Measurements from ENCODE around the gene NDUFB10.

DNA sequence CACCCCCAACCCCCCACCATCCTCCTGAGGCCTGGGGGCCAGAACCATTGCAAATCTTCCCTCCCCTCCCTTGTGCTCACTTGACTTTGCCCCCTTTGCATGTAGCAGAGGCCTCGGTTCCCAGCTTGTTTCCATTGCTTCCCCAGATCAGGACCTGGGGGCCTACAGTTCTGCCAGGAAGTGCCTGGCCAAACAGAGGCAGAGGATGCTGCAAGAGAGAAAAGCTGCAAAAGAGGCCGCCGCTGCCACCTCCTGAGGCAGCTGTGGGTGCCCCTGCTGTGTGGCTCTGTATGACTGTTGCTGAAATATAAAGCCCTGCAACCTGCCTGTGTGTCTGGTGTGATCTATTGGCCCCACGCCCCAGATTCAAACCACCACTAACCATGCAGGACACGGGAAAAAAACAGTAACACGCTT, 2.3 kb downstream of the NDUFB10 start:
- TF ChIP-seq POLR2A (IDR thresholded peaks at IDR 0.05) = no peak
- TF ChIP-seq, protein P1, sequence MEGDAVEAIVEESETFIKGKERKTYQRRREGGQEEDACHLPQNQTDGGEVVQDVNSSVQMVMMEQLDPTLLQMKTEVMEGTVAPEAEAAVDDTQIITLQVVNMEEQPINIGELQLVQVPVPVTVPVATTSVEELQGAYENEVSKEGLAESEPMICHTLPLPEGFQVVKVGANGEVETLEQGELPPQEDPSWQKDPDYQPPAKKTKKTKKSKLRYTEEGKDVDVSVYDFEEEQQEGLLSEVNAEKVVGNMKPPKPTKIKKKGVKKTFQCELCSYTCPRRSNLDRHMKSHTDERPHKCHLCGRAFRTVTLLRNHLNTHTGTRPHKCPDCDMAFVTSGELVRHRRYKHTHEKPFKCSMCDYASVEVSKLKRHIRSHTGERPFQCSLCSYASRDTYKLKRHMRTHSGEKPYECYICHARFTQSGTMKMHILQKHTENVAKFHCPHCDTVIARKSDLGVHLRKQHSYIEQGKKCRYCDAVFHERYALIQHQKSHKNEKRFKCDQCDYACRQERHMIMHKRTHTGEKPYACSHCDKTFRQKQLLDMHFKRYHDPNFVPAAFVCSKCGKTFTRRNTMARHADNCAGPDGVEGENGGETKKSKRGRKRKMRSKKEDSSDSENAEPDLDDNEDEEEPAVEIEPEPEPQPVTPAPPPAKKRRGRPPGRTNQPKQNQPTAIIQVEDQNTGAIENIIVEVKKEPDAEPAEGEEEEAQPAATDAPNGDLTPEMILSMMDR (IDR thresholded peaks at IDR 0.05) = no peak
